ENCODE measurements around the gene TRIM44.
"Not testable (repeated sequence)": the region's sequence is repeated elsewhere in the genome, so short reads cannot be mapped to it uniquely, and the experiment has no call there.

Gene TRIM44

GRCh38 chr11:35761899-35762298 is 99.3 kb downstream of the TRIM44 start:
- DNase-seq, result no peak

- DNase-seq, result no peak
Measured at GRCh38 chr11:35763301-35763700, 100.7 kb downstream of the TRIM44 start.

GRCh38 chr11:35763765-35764164 is 101.2 kb downstream of the TRIM44 start:
- no peak for DNase-seq

GRCh38 chr11:35764417-35764816 is 101.8 kb downstream of the TRIM44 start:
- DNase-seq, result peak; percentile 37

GRCh38 chr11:35765211-35765610 is 102.6 kb downstream of the TRIM44 start:
- no peak for DNase-seq

GRCh38 chr11:35766651-35767050 is 104.1 kb downstream of the TRIM44 start:
- DNase-seq, result no peak

GRCh38 chr11:35770425-35770824 is 107.8 kb downstream of the TRIM44 start:
- not testable (repeated sequence) for DNase-seq

- no peak for DNase-seq
Measured at GRCh38 chr11:35771722-35772121, 109.1 kb downstream of the TRIM44 start.

GRCh38 chr11:35777241-35777640 is 114.7 kb downstream of the TRIM44 start:
- DNase-seq, result not testable (repeated sequence)

- not testable (repeated sequence) for DNase-seq
Measured at GRCh38 chr11:35778943-35779342, 116.4 kb downstream of the TRIM44 start.

- DNase-seq, result no peak
Measured at GRCh38 chr11:35779409-35779808, 116.8 kb downstream of the TRIM44 start.

- peak; percentile 78 for DNase-seq
Measured at GRCh38 chr11:35780951-35781860, 118.6 kb downstream of the TRIM44 start.

- no peak for DNase-seq
Measured at GRCh38 chr11:35781861-35782470, 119.4 kb downstream of the TRIM44 start.

- DNase-seq, result no peak
Measured at GRCh38 chr11:35783809-35784208, 121.2 kb downstream of the TRIM44 start.

GRCh38 chr11:35784699-35785098 is 122.1 kb downstream of the TRIM44 start:
- no peak for DNase-seq

GRCh38 chr11:35785287-35786167 is 123.0 kb downstream of the TRIM44 start:
- no peak for DNase-seq

- no peak for DNase-seq
Measured at GRCh38 chr11:35786188-35786587, 123.6 kb downstream of the TRIM44 start.

GRCh38 chr11:35787013-35787504 is 124.5 kb downstream of the TRIM44 start:
- peak; percentile 88 for DNase-seq

GRCh38 chr11:35787626-35788025 is 125.1 kb downstream of the TRIM44 start:
- no peak for DNase-seq

- peak; percentile 57 for DNase-seq
Measured at GRCh38 chr11:35791088-35791958, 128.7 kb downstream of the TRIM44 start.

GRCh38 chr11:35792148-35792845 is 129.7 kb downstream of the TRIM44 start:
- no peak for DNase-seq

Measured in eye (tissue), 1 donor.